ENCODE results near the gene STPG1. TPM values are rescaled to one million over a fixed set of nuclear protein-coding genes. Genes with fewer than 3 reads are reported as not detected.

The STPG1 gene
- total RNA-seq, 2 experiments from 2014 or later: 7.4 to 8.9 TPM

- H3K4me3 Mint-ChIP-seq: no peak overlapping the region
- H3K27ac Mint-ChIP-seq: no peak overlapping the region
- no peaks in the 10 kb centered on the region for H3K27me3 Mint-ChIP-seq (ENCODE audit: low read depth)
- CTCF ChIA-PET: interaction anchor here (0.6 to 1.3 kb wide), 2 partner anchors 9 to 35 kb away, joined by 3 read pairs; no protein-coding TSS in a partner anchor
- intact Hi-C loops (cut with micrococcal nuclease): no loop called here
- DNase-seq: no peak
- H3K9me3 Mint-ChIP-seq: no peaks in the 10 kb centered on the region
- no peaks in the 10 kb centered on the region for H3K36me3 Mint-ChIP-seq (ENCODE audit: low read depth)
- H3K4me1 Mint-ChIP-seq (ENCODE audit: low read depth): peaks cover 31% of the 10 kb centered on the region
Observed at GRCh38 chr1:24347159-24347934, 66.2 kb downstream of the STPG1 start.

- intact Hi-C loops (cut with micrococcal nuclease): no loop called here
- H3K27me3 Mint-ChIP-seq (ENCODE audit: low read depth): peaks cover 2% of the 10 kb centered on the region
- no peak for DNase-seq
- CTCF ChIA-PET: no interaction called here
- no peak overlapping the region for H3K4me3 Mint-ChIP-seq
- no peak overlapping the region for H3K27ac Mint-ChIP-seq
- no peaks in the 10 kb centered on the region for H3K9me3 Mint-ChIP-seq
- H3K4me1 Mint-ChIP-seq (ENCODE audit: low read depth): peaks cover 12% of the 10 kb centered on the region
- H3K36me3 Mint-ChIP-seq (ENCODE audit: low read depth): no peaks in the 10 kb centered on the region
Observed at GRCh38 chr1:24345334-24345733, 68.2 kb downstream of the STPG1 start.

- peaks cover 2% of the 10 kb centered on the region for H3K4me1 Mint-ChIP-seq (ENCODE audit: low read depth)
- CTCF ChIA-PET: interaction anchor here (1.2 kb wide), 1 partner anchor 47 kb away, joined by 3 read pairs; no protein-coding TSS in a partner anchor
Observed at GRCh38 chr1:24344090-24344742, 69.4 kb downstream of the STPG1 start.

GRCh38 chr1:24343412-24344089, 70.0 kb downstream of the STPG1 start:
- Mint-ChIP-seq H3K4me1 (ENCODE audit: low read depth) (no peaks in the 10 kb centered on the region), H3K27ac (no peak overlapping the region), H3K9me3 (no peaks in the 10 kb centered on the region), H3K36me3 (ENCODE audit: low read depth) (no peaks in the 10 kb centered on the region), H3K4me3 (no peak overlapping the region), H3K27me3 (ENCODE audit: low read depth) (peaks cover 2% of the 10 kb centered on the region)
- intact Hi-C loops (cut with micrococcal nuclease): no loop called here
- DNase-seq: no peak
- CTCF ChIA-PET: interaction anchor here (1.2 kb wide), 1 partner anchor 48 kb away, joined by 3 read pairs; no protein-coding TSS in a partner anchor

More at GRCh38 chr1:24344090-24344742, 69.4 kb downstream of the STPG1 start:
- DNase-seq: no peak
- H3K9me3 Mint-ChIP-seq: no peaks in the 10 kb centered on the region
- no peak overlapping the region for H3K27ac Mint-ChIP-seq
- intact Hi-C loops (cut with micrococcal nuclease): no loop called here
- H3K36me3 Mint-ChIP-seq (ENCODE audit: low read depth): no peaks in the 10 kb centered on the region
- no peak overlapping the region for H3K4me3 Mint-ChIP-seq
- peaks cover 2% of the 10 kb centered on the region for H3K27me3 Mint-ChIP-seq (ENCODE audit: low read depth)

GRCh38 chr1:24341260-24341659, 72.3 kb downstream of the STPG1 start:
- Mint-ChIP-seq H3K9me3 (no peaks in the 10 kb centered on the region), H3K27me3 (ENCODE audit: low read depth) (peaks cover 2% of the 10 kb centered on the region), H3K4me1 (ENCODE audit: low read depth) (no peaks in the 10 kb centered on the region), H3K36me3 (ENCODE audit: low read depth) (no peaks in the 10 kb centered on the region), H3K27ac (no peak overlapping the region), H3K4me3 (no peak overlapping the region)
- no peak for DNase-seq
- intact Hi-C loops (cut with micrococcal nuclease): no loop called here
- CTCF ChIA-PET: interaction anchor here (1.0 kb wide), 1 partner anchor 10 kb away, joined by 3 read pairs; no protein-coding TSS in a partner anchor

- no peaks in the 10 kb centered on the region for H3K9me3 Mint-ChIP-seq
- no peaks in the 10 kb centered on the region for H3K4me1 Mint-ChIP-seq (ENCODE audit: low read depth)
- H3K27me3 Mint-ChIP-seq (ENCODE audit: low read depth): peaks cover 2% of the 10 kb centered on the region
- CTCF ChIA-PET: interaction anchor here (0.9 kb wide), 1 partner anchor 10 kb away, joined by 3 read pairs; no protein-coding TSS in a partner anchor
- no peak overlapping the region for H3K4me3 Mint-ChIP-seq
- intact Hi-C loops (cut with micrococcal nuclease): no loop called here
- H3K36me3 Mint-ChIP-seq (ENCODE audit: low read depth): no peaks in the 10 kb centered on the region
- DNase-seq: no peak
- no peak overlapping the region for H3K27ac Mint-ChIP-seq
Observed at GRCh38 chr1:24340770-24341169, 72.8 kb downstream of the STPG1 start.

GRCh38 chr1:24339996-24340395, 73.6 kb downstream of the STPG1 start:
- Mint-ChIP-seq H3K9me3 (no peaks in the 10 kb centered on the region), H3K4me1 (ENCODE audit: low read depth) (no peaks in the 10 kb centered on the region), H3K27ac (no peak overlapping the region), H3K4me3 (no peak overlapping the region), H3K27me3 (ENCODE audit: low read depth) (peaks cover 2% of the 10 kb centered on the region), H3K36me3 (ENCODE audit: low read depth) (no peaks in the 10 kb centered on the region)
- intact Hi-C loops (cut with micrococcal nuclease): no loop called here
- DNase-seq: no peak
- CTCF ChIA-PET: interaction anchor here (0.9 kb wide), 1 partner anchor 10 kb away, joined by 3 read pairs; no protein-coding TSS in a partner anchor

- no peak overlapping the region for H3K27ac Mint-ChIP-seq
Observed at GRCh38 chr1:24338447-24338846, 75.1 kb downstream of the STPG1 start.

GRCh38 chr1:24337455-24337854, 76.1 kb downstream of the STPG1 start:
- Mint-ChIP-seq H3K4me3 (no peak overlapping the region), H3K4me1 (ENCODE audit: low read depth) (no peaks in the 10 kb centered on the region), H3K36me3 (ENCODE audit: low read depth) (no peaks in the 10 kb centered on the region), H3K27me3 (ENCODE audit: low read depth) (peaks cover 4% of the 10 kb centered on the region), H3K27ac (no peak overlapping the region), H3K9me3 (no peaks in the 10 kb centered on the region)
- intact Hi-C loops (cut with micrococcal nuclease): no loop called here
- no peak for DNase-seq
- CTCF ChIA-PET: no interaction called here

More at GRCh38 chr1:24338447-24338846, 75.1 kb downstream of the STPG1 start:
- Mint-ChIP-seq H3K27me3 (ENCODE audit: low read depth) (peaks cover 4% of the 10 kb centered on the region), H3K9me3 (no peaks in the 10 kb centered on the region), H3K4me1 (ENCODE audit: low read depth) (no peaks in the 10 kb centered on the region), H3K36me3 (ENCODE audit: low read depth) (no peaks in the 10 kb centered on the region), H3K4me3 (no peak overlapping the region)
- CTCF ChIA-PET: interaction anchor here (0.8 kb wide), 1 partner anchor 47 kb away, joined by 3 read pairs; no protein-coding TSS in a partner anchor
- no peak for DNase-seq
- intact Hi-C loops (cut with micrococcal nuclease): no loop called here

- Mint-ChIP-seq H3K36me3 (ENCODE audit: low read depth) (no peaks in the 10 kb centered on the region), H3K4me3 (no peak overlapping the region), H3K27me3 (ENCODE audit: low read depth) (peaks cover 4% of the 10 kb centered on the region), H3K9me3 (no peaks in the 10 kb centered on the region), H3K4me1 (ENCODE audit: low read depth) (no peaks in the 10 kb centered on the region), H3K27ac (no peak overlapping the region)
- CTCF ChIA-PET: no interaction called here
- no peak for DNase-seq
- intact Hi-C loops (cut with micrococcal nuclease): no loop called here
Observed at GRCh38 chr1:24336075-24336474, 77.5 kb downstream of the STPG1 start.

- no peaks in the 10 kb centered on the region for H3K9me3 Mint-ChIP-seq
- no peaks in the 10 kb centered on the region for H3K4me1 Mint-ChIP-seq (ENCODE audit: low read depth)
- DNase-seq: no peak
- H3K27me3 Mint-ChIP-seq (ENCODE audit: low read depth): peaks cover 8% of the 10 kb centered on the region
- H3K27ac Mint-ChIP-seq: no peak overlapping the region
- CTCF ChIA-PET: no interaction called here
- H3K36me3 Mint-ChIP-seq (ENCODE audit: low read depth): no peaks in the 10 kb centered on the region
- H3K4me3 Mint-ChIP-seq: no peak overlapping the region
- intact Hi-C loops (cut with micrococcal nuclease): no loop called here
Observed at GRCh38 chr1:24331961-24332673, 81.5 kb downstream of the STPG1 start.

Data from activated naive CD4-positive, alpha-beta T cell treated with anti-CD3 and anti-CD28 coated beads for 36 hours (primary cell).